ENCODE results near the gene APOL1.

DNA sequence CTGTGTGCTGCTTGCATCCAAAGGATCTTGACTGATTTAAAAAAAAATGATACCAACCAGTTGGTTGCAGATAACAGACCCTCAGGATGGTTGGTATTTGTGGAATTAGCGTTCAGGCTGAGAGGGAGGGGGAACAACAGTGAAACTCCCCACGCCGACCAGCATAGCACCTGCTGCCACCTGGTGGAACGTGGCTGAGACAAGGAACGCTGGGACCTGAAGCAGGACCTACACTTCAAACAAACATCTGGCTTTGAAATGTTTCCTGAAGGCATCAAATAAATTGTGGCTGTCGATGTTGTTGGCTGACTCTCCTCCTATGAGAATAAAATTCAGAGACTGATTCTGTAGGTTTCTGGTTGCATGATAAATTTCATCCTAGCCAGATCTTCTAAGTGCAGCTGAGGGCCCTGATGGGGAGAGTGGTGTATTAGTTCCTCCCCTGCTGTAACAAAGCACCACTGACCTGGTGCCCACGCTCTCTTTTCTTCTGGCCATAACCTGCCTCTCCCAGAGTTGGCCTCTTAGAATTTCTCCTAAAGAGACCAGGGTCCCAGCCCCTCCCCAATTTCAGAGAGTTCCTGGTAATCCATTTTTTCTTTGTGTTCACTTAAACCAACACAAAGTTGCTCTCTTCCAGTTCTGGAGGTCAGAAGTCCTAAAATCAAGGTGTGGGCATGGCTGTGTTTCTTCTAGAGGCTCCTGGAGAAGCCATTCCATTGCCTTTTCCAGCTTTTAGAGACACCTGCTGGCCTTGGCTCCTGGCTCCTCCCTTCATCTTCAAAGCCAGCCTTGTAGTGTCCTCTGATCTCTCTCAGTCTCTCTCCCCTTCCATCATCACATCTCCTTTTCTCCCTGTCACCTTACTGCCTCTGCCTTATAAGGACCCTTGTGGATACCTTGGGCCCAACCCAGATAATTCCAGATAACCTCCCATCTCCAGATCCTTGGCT, 30.9 kb upstream of the APOL1 start:
- TF ChIP-seq CTCF (IDR thresholded peaks at IDR 0.05; ENCODE audit: low read length) (peak; percentile 92), EZH2 (IDR thresholded peaks at IDR 0.05; ENCODE audit: borderline replicate concordance, low read length) (no peak)
